ENCODE data around the gene FHL3. TPM values are rescaled to one million over a fixed set of nuclear protein-coding genes. Genes with fewer than 3 reads are reported as not detected.
A peak's percentile ranks its signal among the peaks of the same experiment; 100 is the strongest.

The FHL3 gene
- total and polyA plus RNA-seq, 2 of the 8 experiments (the other 6 are each of a cell fraction or from before 2014, with no cell fraction given), result 14.3 to 35.6 TPM

DNA sequence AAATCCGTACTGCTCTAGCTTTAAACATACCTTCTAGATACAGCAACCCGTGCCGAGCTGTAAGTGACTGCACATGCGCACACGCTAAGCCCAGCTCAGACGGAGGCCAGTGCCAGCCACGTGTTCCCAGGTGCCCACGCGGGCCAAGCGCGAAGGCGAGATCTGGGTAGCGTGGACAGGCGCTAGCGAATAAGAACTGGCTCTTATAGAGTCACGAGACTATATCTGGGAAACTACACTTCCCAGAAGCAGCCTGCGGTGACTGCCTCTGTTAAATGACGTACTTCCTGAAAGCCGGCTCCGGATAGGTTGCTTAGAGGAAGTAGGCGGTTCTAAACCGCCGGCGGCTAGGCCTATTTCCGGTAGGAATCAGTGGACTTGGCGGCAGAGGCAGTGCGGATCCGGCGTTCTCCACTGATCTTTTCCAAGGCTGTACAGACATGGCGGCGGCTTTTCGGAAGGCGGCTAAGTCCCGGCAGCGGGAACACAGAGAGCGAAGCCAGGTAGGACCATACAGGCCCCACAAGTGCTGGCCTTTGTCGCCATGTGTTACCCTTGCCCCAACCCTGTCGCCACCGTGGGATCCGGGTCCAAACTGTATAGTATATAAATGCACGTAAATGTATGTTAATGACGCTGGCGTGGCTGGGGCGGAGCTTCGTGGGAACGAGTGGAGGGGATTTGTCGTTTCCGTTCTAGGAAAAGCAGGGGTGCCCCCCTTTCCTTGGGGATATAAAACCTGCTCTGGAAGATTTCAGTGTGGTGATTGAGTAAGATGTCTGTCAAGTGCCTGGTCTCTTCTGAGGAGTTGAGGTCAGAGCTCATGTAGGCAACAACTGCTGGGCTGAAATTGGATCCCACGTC is 7.3 kb upstream of the FHL3 start, which contains the start of gene UTP11 (continued):
- TF ChIP-seq ASH2L (IDR thresholded peaks at IDR 0.05; ENCODE audit: low read length), result no peak
- peak; percentile 48; the same call in 1 of the 2 replicates for TF ChIP-seq KDM5A (IDR thresholded peaks at IDR 0.05; ENCODE audit: low read length)
- no peak for TF ChIP-seq EGR1 (IDR thresholded peaks at IDR 0.05; ENCODE audit: borderline replicate concordance, low read depth, low read length)
- no peak for TF ChIP-seq SUZ12 (IDR thresholded peaks at IDR 0.05; ENCODE audit: low read length)
- no peak for TF ChIP-seq JUND (IDR thresholded peaks at IDR 0.05; ENCODE audit: low read length)
- peak; percentile 82 for TF ChIP-seq CHD2 (IDR thresholded peaks at IDR 0.05; ENCODE audit: low read length)
- TF ChIP-seq, protein P1, sequence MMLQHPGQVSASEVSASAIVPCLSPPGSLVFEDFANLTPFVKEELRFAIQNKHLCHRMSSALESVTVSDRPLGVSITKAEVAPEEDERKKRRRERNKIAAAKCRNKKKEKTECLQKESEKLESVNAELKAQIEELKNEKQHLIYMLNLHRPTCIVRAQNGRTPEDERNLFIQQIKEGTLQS (IDR thresholded peaks at IDR 0.05; ENCODE audit: insufficient read depth, low read depth, low read length), result peak; percentile 72; the same call in 1 of the 2 replicates
- peak; percentile 21; the same call in 1 of the 2 replicates for TF ChIP-seq NRF1 (IDR thresholded peaks at IDR 0.05; ENCODE audit: low read depth, low read length)
- peak; percentile 97 for TF ChIP-seq GABPA (IDR thresholded peaks at IDR 0.05; ENCODE audit: borderline replicate concordance, insufficient read depth, low read length)
- TF ChIP-seq FOSL1 (IDR thresholded peaks at IDR 0.05; ENCODE audit: insufficient read depth, low read depth, low read length), result no peak
- TF ChIP-seq HDAC6 (IDR thresholded peaks at IDR 0.05; ENCODE audit: low read depth, low read length), result no peak
- peak; percentile 72; the same call in 1 of the 2 replicates for TF ChIP-seq KDM1A (IDR thresholded peaks at IDR 0.05; ENCODE audit: borderline replicate concordance, low read length)
- peak; percentile 91 for TF ChIP-seq SP1 (IDR thresholded peaks at IDR 0.05; ENCODE audit: low read depth, low read length)
- no peak for TF ChIP-seq CTBP2 (IDR thresholded peaks at IDR 0.05; ENCODE audit: borderline replicate concordance, insufficient read depth, insufficient read length, low read length)
- no peak for TF ChIP-seq SP4 (IDR thresholded peaks at IDR 0.05; ENCODE audit: low read length)
- TF ChIP-seq CREB1 (IDR thresholded peaks at IDR 0.05), result peak; percentile 94
- TF ChIP-seq ZNF274 (IDR thresholded peaks at IDR 0.05; ENCODE audit: borderline replicate concordance, extremely low read depth, low read length), result no peak
- no peak for TF ChIP-seq JUN (IDR thresholded peaks at IDR 0.05; ENCODE audit: low read depth, low read length)
- TF ChIP-seq BRCA1 (IDR thresholded peaks at IDR 0.05; ENCODE audit: low read depth, low read length), result no peak
- TF ChIP-seq HDAC2 (IDR thresholded peaks at IDR 0.05; ENCODE audit: borderline replicate concordance in 1 of 2, low read depth in 2 of 2, low read length in 2 of 2), result peak; percentile 58 to 88; a peak in 3 of 4 replicates
- TF ChIP-seq, protein P2, sequence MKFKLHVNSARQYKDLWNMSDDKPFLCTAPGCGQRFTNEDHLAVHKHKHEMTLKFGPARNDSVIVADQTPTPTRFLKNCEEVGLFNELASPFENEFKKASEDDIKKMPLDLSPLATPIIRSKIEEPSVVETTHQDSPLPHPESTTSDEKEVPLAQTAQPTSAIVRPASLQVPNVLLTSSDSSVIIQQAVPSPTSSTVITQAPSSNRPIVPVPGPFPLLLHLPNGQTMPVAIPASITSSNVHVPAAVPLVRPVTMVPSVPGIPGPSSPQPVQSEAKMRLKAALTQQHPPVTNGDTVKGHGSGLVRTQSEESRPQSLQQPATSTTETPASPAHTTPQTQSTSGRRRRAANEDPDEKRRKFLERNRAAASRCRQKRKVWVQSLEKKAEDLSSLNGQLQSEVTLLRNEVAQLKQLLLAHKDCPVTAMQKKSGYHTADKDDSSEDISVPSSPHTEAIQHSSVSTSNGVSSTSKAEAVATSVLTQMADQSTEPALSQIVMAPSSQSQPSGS (IDR thresholded peaks at IDR 0.05; ENCODE audit: low read length), result no peak; the same call in 1 of the 2 replicates
- no peak for TF ChIP-seq RXRA (IDR thresholded peaks at IDR 0.05; ENCODE audit: insufficient read depth, low read depth, low read length)
